NCI-H1694 (cell line): ENCODE results near the gene ULK4.
"Not testable (repeated sequence)": the region's sequence is repeated elsewhere in the genome, so short reads cannot be mapped to it uniquely, and the experiment has no call there.

Source experiments
- DNase-seq: peaks from one replicate; lab custom pipeline; 2025; lab: John Stamatoyannopoulos, UW

Gene ULK4

GRCh38 chr3:41502481-41502880 lies 459.4 kb downstream of the ULK4 start:
- no peak for DNase-seq

GRCh38 chr3:41502023-41502422 lies 459.9 kb downstream of the ULK4 start:
- DNase-seq: no peak

DNA sequence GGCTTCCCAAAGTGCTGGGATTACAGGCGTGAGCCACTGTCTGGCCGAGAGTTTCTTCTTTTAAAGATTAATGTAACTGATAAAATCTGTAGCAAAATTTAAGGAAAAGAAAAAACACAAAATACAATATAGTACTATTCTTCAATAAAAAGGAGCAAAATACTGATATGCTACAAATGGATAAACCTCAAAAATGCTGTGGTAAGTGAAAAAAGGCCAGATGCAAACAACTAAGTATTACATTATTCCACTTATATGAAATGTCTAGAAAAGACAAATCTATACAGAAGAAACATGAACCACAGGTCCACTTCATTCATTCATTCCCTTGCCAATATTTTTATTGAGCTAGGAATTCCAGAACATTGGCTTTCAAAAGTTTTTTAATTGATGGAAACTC lies 463.1 kb downstream of the ULK4 start:
- DNase-seq: no peak

DNA sequence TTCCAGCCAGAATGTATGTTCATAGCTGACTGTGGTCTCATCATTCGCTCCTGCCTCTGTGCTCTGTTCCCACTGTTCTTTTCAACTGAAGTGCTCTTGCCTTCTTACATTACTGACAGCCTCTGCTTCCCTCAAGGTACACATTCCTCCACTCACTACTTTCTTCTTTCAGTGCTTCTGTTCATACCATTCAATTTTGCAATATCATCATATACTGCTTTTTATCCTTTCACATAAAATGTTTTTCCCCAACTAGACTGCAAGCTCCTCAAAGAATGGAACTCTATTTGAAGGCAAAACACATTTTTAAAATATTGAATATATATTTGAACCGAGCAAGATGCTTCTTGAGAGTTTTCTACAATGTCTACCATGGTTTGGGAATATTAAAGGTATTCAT lies 471.5 kb downstream of the ULK4 start:
- no peak for DNase-seq

GRCh38 chr3:41489231-41489630 lies 472.7 kb downstream of the ULK4 start:
- no peak for DNase-seq

- DNase-seq: no peak
Measured at GRCh38 chr3:41488501-41488900, 473.4 kb downstream of the ULK4 start.

GRCh38 chr3:41485484-41485883 lies 476.4 kb downstream of the ULK4 start:
- no peak for DNase-seq

- no peak for DNase-seq
Measured at GRCh38 chr3:41482134-41482533, 479.8 kb downstream of the ULK4 start.

GRCh38 chr3:41478278-41478677 lies 483.6 kb downstream of the ULK4 start:
- DNase-seq: no peak

GRCh38 chr3:41477399-41478014 lies 484.4 kb downstream of the ULK4 start:
- DNase-seq: no peak

- DNase-seq: no peak
Measured at GRCh38 chr3:41469083-41469482, 492.8 kb downstream of the ULK4 start.

DNA sequence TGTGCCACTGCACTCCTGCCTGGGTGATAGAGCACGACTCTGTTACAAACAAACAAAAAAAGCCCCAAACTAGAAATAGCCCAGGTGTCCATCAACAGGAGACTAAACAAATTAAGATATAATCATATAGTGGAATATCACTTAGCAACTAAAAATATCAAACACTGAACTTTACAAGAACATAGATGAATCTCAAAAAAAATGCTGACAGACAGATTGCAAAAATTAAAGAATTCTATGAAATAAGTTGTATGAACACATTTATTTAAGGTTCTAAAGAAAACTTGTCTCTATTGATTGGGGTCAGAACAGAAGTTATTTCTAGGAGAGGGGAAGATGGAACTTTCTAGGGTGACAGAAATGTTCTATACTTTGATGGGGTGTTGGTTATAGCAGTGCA lies 494.4 kb downstream of the ULK4 start:
- DNase-seq: no peak

- DNase-seq: no peak
Measured at GRCh38 chr3:41464858-41465257, 497.0 kb downstream of the ULK4 start.

DNA sequence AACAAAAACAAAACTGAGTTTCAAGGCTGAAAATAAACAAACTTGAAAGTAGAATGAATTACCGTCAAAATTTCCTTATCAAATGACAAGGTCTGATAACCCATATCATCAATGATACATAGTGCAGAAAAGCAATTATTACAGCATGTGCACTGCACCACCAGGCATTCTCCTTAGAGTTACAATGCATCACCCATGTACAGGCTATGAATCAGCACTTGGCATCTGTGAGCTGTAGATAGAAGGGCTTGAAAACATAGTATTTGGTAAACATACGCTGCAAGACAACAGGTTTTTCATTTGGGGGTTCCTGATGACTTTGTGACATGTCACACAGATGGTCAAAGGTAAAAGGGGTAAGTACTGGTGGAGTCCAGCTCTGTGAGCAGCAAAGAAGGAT lies 497.5 kb downstream of the ULK4 start:
- DNase-seq: no peak

- DNase-seq: no peak
Measured at GRCh38 chr3:41462103-41462691, 499.7 kb downstream of the ULK4 start.

- no peak for DNase-seq
Measured at GRCh38 chr3:41460736-41461135, 501.2 kb downstream of the ULK4 start.

DNA sequence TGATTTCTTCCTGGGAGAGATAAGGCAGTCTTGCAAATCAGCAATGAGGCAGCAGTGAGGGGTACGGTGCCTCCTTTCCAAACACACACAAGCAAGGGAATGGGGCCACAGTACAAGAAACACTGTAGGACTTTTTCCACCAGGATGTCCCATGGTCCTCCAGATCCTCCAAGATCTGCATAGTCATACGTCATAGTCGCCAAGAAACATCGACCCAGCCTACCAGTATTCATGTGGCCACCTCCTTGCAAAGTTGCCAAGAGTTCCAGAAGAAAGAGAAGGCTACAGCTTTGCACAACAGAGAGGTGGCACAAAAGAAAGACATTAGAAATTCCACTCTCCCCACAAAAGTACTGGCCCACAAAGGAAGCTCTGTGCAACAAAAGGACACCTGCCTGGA lies 504.7 kb downstream of the ULK4 start:
- no peak for DNase-seq

DNA sequence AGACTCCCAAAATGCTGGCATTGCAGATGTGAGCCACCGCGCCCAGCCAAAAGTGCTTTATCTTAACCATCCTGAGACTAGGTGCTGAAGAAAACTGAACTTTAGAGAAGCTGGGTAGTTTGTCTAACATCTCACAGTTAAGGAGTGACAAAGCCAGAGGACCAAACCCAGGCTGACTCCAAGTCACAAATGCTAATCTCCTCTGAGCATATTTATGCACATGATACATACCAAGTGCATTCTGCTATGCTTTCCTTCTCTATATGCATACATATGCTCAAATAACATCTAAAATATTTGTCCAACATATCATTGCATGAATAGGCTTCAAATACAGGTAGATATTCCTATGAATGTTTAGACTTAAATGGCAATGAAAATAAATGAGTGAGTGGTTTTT lies 505.7 kb downstream of the ULK4 start:
- no peak for DNase-seq

- not testable (repeated sequence) for DNase-seq
Measured at GRCh38 chr3:41453618-41454017, 508.3 kb downstream of the ULK4 start.

GRCh38 chr3:41450416-41451231 lies 511.3 kb downstream of the ULK4 start:
- DNase-seq: no peak

- no peak for DNase-seq
Measured at GRCh38 chr3:41448396-41448795, 513.5 kb downstream of the ULK4 start.

- no peak for DNase-seq
Measured at GRCh38 chr3:41447701-41448100, 514.2 kb downstream of the ULK4 start.

- DNase-seq: not testable (repeated sequence)
Measured at GRCh38 chr3:41446316-41446715, 515.6 kb downstream of the ULK4 start.
